MM.1S (cell line): Measurements from ENCODE around the gene NBPF6.
"Not testable (repeated sequence)": the region's sequence is repeated elsewhere in the genome, so short reads cannot be mapped to it uniquely, and the experiment has no call there.

ENCODE experiments used
- DNase-seq: peaks from one replicate; pipeline ENCODE4 v3.0.0-alpha.2; 2015
- H2AFZ ChIP-seq: fragments of 300-600 bp; sonication (generic); 2 replicates; pipeline ENCODE4 v1.6.0; 2016; ENCODE audit warnings: antibody characterized with exemption, low read length
- H3F3A ChIP-seq: fragments of 300-600 bp; sonication (generic); 2 replicates; pipeline ENCODE4 v1.6.1; 2016; ENCODE audit warnings: mild to moderate bottlenecking, antibody characterized with exemption, low read length, moderate library complexity, mixed read lengths; ENCODE audit not compliant: insufficient read depth
- H3K27ac ChIP-seq: fragments of 300-600 bp; sonication (generic); 2 replicates; pipeline ENCODE4 v1.5.1; 2016; ENCODE audit warnings: mild to moderate bottlenecking, low read length
- H3K27me3 ChIP-seq: fragments of 300-600 bp; sonication (generic); replicated peaks from 2 replicates; pipeline ENCODE4 v1.6.0; 2016; ENCODE audit warnings: low read length; ENCODE audit not compliant: insufficient read depth
- H3K36me3 ChIP-seq: fragments of 300-600 bp; sonication (generic); replicated peaks from 2 replicates; pipeline ENCODE4 v1.6.1; 2016; ENCODE audit warnings: mild to moderate bottlenecking, low read length, mixed read lengths; ENCODE audit not compliant: insufficient read depth
- H3K4me1 ChIP-seq: fragments of 300-600 bp; sonication (generic); 2 replicates; pipeline ENCODE4 v1.6.1; 2016; ENCODE audit warnings: low read length, mixed read lengths
- H3K4me2 ChIP-seq: fragments of 300-600 bp; sonication (generic); 2 replicates; pipeline ENCODE4 v1.6.0; 2016; ENCODE audit warnings: low read depth, low read length
- H3K4me3 ChIP-seq: fragments of 300-600 bp; sonication (generic); 2 replicates; pipeline ENCODE4 v1.5.1; 2016; ENCODE audit warnings: low read length, mixed read lengths
- H3K79me2 ChIP-seq: fragments of 300-600 bp; sonication (generic); 2 replicates; pipeline ENCODE4 v1.6.1; 2016; ENCODE audit warnings: mixed run types, low read length, mixed read lengths
- H3K9ac ChIP-seq: fragments of 300-600 bp; sonication (generic); 2 replicates; pipeline ENCODE4 v1.6.1; 2016; ENCODE audit warnings: low read length, mixed read lengths
- H3K9me2 ChIP-seq: fragments of 300-600 bp; sonication (generic); replicated peaks from 2 replicates; pipeline ENCODE4 v1.6.1; 2016; ENCODE audit warnings: mild to moderate bottlenecking, low read length, mixed read lengths; ENCODE audit not compliant: insufficient read depth
- H3K9me3 ChIP-seq: fragments of 300-600 bp; sonication (generic); replicated peaks from 2 replicates; pipeline ENCODE4 v1.6.1; 2016; ENCODE audit warnings: mild to moderate bottlenecking, low read length, mixed read lengths; ENCODE audit not compliant: insufficient read depth
- H4K20me1 ChIP-seq: fragments of 300-600 bp; sonication (generic); 2 replicates; pipeline ENCODE4 v1.6.1; 2016; ENCODE audit warnings: mild to moderate bottlenecking, low read length, moderate library complexity, mixed read lengths; ENCODE audit not compliant: insufficient read depth

NBPF6 gene

DNA sequence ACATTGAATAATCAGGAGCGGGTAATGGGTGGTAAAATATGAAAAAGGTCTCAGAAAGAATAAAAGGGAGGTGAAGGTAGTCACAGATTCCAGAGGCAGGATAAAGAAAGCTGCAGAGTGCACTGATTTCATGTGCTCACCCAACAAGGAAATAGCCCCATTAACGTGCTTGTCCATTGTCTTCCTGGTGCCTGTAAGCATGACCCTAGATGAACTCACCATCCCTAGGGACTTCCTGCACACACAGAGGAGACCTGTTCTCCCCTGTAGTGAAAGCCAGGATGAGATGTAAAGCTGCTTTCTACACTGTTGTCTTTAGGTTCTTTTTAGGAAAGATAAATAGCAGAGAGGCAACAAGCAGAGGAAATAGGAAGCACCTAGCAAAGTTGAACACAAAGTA is 4.4 kb downstream of the NBPF6 start:
- not testable (repeated sequence) for H3F3A ChIP-seq, H3K4me3 ChIP-seq, H3K9ac ChIP-seq, H3K9me2 ChIP-seq, H3K4me2 ChIP-seq, DNase-seq, H3K27ac ChIP-seq, H3K79me2 ChIP-seq, H4K20me1 ChIP-seq, H3K36me3 ChIP-seq, H3K9me3 ChIP-seq, H3K27me3 ChIP-seq, H3K4me1 ChIP-seq, H2AFZ ChIP-seq

DNA sequence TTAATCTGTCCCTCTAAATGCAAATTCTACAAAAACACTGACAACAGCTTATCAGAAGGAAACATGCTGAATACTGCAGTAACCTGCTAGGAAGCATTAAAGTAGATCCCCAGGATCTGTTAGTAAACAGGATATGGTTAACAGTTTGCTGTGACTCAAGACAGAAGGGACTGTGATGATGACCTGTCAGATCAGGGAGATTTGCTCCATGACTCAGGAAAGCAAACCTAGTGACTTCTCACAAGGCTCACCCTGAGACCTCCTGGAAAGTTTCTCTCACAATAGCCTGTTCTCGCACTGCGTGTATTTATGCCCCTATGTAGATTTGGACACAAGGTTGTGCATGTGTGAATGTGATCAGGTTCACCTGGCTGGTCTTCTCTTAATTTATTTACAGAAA is 8.5 kb downstream of the NBPF6 start:
- not testable (repeated sequence) for H3K9ac ChIP-seq, DNase-seq

DNA sequence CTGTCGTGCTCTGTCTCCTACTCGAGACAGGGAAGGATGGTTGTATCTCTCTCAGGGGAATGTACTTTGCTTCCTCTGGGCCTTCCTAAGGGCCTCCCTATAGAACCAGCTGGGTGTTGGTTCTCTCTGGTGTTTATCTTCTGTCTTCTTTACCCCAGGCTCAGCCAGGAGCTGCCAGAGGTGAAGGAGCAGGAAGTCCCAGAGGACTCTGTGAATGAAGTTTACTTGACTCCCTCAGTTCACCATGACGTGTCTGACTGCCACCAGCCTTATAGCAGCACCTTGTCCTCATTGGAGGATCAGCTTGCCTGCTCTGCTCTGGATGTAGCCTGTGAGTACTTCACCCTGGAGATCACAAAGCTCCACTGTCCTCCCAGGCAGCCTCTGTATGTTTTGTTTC is 11.6 kb downstream of the NBPF6 start:
- not testable (repeated sequence) for H3K4me3 ChIP-seq, H3K9ac ChIP-seq, H3K36me3 ChIP-seq, DNase-seq, H4K20me1 ChIP-seq, H3K4me2 ChIP-seq, H3K27ac ChIP-seq, H3K27me3 ChIP-seq, H3K4me1 ChIP-seq, H3F3A ChIP-seq, H3K79me2 ChIP-seq, H3K9me2 ChIP-seq, H3K9me3 ChIP-seq, H2AFZ ChIP-seq

More for the DNA sequence above, 8.5 kb downstream of the NBPF6 start:
- H3K4me1 ChIP-seq, H3K27ac ChIP-seq, H2AFZ ChIP-seq, H3F3A ChIP-seq, H3K9me3 ChIP-seq, H3K4me3 ChIP-seq, H3K4me2 ChIP-seq, H3K9me2 ChIP-seq, H3K27me3 ChIP-seq, H3K79me2 ChIP-seq, H4K20me1 ChIP-seq, H3K36me3 ChIP-seq: not testable (repeated sequence)

DNA sequence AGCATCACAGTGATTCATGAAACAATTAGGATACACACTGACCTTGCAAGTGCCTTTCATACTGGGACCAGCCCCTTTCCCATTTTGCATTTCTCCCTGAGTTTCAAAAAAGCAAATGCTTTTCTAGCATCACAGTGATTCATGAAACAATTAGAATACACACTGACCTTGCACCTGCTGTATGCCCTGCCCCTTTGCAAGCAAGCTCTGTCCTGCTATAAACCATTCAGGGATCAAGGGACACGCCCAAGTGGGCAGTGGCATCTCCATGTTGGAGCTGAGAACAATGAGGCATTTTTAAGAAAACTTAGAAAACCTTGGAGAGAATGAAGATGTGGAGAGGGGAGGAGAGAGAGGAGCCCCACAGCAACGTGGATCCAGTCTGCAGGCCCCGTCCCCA is 13.8 kb downstream of the NBPF6 start:
- not testable (repeated sequence) for H3K4me2 ChIP-seq, H3K9ac ChIP-seq, H3K27me3 ChIP-seq, H3K27ac ChIP-seq, H3F3A ChIP-seq, H4K20me1 ChIP-seq, H3K4me1 ChIP-seq, H2AFZ ChIP-seq, H3K79me2 ChIP-seq, H3K36me3 ChIP-seq, H3K9me2 ChIP-seq, H3K4me3 ChIP-seq, H3K9me3 ChIP-seq, DNase-seq

DNA sequence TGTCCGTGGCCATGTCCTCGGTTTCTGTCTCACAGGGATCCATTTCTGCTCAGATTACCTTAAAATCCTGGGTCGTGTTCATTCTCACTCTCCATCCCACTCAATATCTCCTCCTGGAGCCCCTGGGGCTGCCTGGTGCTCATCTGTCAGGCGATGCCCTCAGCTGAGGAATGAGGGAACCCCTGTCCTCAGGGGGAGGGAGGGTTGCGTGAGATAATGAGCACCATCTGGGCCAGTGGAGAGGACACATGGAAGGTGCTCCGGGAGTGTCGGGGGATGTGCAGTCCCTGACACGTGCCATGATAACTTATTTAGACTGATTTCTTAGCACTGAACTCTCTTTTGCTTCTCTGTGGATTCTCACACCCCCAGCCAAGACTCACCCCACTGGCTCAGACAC is 16.0 kb downstream of the NBPF6 start:
- not testable (repeated sequence) for H3K9me3 ChIP-seq, H3K79me2 ChIP-seq, H3K9me2 ChIP-seq, H3K27me3 ChIP-seq, H4K20me1 ChIP-seq, H3K4me2 ChIP-seq, H3F3A ChIP-seq, H3K4me1 ChIP-seq, H2AFZ ChIP-seq, H3K36me3 ChIP-seq, H3K9ac ChIP-seq, H3K27ac ChIP-seq, H3K4me3 ChIP-seq, DNase-seq

DNA sequence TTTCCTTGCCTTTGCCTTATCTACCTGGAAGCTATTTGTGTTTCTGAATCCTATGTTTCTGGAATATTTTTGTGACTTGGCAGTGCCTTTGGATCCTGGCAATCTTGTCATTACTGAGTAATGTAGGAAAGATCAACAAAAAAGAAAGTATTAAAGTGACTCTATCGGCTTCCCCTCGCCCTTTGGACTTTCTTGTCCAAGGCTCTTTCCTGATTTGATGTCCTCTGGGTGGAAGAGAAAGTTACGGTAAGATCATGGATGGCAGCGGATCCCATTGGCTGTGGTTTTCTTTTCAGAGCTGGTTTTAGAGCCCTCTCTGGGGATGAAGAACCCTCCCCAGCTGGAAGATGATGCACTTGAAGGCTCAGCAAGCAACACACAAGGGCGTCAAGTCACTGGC is 17.0 kb downstream of the NBPF6 start:
- not testable (repeated sequence) for H3K27ac ChIP-seq, H3F3A ChIP-seq

DNA sequence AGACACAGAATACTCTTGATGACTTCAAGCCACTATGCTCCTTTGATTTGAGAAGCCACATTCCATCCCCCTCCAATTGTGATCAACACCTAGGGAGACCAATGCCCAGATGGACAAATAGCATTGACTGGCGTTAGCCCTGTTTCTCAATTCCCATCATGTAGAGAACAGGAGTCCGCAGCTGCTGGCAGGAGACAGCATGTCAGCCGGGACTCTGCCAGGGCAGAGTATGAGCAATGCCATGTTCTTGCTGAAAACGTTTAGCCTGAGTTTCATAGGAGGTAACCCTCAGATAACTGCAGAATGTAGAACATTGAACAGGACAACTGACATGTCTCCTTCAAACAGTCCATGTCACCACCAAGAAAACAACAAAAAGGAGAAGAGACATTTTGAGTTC is 20.6 kb downstream of the NBPF6 start:
- H3K4me2 ChIP-seq, DNase-seq, H3K27ac ChIP-seq, H3K36me3 ChIP-seq, H3K79me2 ChIP-seq, H3K9me3 ChIP-seq, H3K4me1 ChIP-seq, H3K4me3 ChIP-seq, H3F3A ChIP-seq, H4K20me1 ChIP-seq, H3K9me2 ChIP-seq, H3K9ac ChIP-seq, H3K27me3 ChIP-seq, H2AFZ ChIP-seq: not testable (repeated sequence)

More for the DNA sequence above, 17.0 kb downstream of the NBPF6 start:
- DNase-seq, H4K20me1 ChIP-seq, H3K27me3 ChIP-seq, H3K9me3 ChIP-seq, H3K9me2 ChIP-seq, H3K36me3 ChIP-seq, H2AFZ ChIP-seq, H3K4me2 ChIP-seq, H3K4me3 ChIP-seq, H3K4me1 ChIP-seq, H3K9ac ChIP-seq, H3K79me2 ChIP-seq: not testable (repeated sequence)

DNA sequence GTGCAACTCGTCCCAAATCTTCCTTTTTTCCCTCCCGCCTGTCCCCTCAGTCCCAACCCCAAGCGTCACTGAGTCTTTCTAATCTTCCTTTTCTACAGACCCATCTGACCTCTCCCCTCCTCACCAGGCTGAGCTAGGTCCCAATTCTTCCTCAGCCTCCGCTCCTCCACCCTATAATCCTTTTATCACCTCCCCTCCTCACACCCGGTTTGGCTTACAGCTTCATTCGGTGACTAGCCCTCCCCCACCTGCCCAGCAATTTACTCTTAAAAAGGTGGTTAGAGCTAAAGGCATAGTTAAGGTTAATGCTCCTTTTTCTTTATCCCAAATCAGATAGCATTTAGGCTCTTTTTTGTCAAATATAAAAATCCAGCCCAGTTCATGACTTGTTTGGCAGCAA is 24.4 kb downstream of the NBPF6 start:
- not testable (repeated sequence) for H2AFZ ChIP-seq, H3K4me1 ChIP-seq, H4K20me1 ChIP-seq, H3K36me3 ChIP-seq, H3K4me2 ChIP-seq, H3K79me2 ChIP-seq, H3K27ac ChIP-seq, H3K4me3 ChIP-seq, H3K9ac ChIP-seq, H3K27me3 ChIP-seq, DNase-seq, H3K9me2 ChIP-seq, H3K9me3 ChIP-seq, H3F3A ChIP-seq
